NCI-H526 treated with DMSO at 0.1 percent for 48 hours (cell line): Measurements from ENCODE around the gene TXNRD2.
A peak's percentile ranks its signal among the peaks of the same experiment; 100 is the strongest.

ENCODE experiments used
- DNase-seq: peaks from one replicate; lab custom pipeline; 2025; lab: John Stamatoyannopoulos, UW

TXNRD2 gene

DNA sequence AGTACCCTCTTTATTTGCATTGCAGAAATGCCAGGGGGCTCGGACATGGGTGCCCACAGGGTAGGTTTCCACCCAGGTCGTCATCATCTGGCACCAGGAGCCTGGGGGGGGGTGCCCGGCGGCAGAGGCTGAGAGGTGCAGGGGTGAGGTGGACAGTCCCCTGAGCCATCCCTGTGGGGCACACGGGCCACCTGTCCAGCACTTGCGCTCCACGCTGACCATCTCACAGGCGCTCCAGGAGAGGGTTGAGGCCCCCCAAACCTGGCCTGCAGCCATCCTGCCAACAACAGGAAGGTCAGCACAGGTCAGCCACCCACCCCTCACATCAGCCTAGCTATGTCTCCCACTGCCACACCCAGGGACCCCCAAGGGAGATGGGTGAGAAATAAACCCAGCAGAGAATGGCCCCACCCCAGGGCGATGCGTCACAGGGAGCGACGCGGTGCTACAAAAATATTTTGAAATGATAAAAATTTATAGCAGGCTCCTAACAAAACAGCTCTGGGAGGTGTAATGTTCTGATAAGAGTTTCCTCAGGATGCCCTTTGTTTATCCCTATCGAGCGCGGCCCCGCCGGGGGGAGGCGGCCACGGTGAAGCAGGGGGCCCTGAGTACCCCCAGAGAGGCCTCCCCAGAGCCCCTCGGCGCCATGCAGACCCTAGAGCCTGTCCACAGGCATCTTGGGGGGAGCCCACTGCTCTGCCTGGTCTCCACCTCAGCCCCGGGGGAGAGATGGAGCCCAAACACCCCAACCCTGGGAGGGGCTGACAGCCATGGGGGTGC lies 65.9 kb downstream of the TXNRD2 start:
- DNase-seq: no peak

DNA sequence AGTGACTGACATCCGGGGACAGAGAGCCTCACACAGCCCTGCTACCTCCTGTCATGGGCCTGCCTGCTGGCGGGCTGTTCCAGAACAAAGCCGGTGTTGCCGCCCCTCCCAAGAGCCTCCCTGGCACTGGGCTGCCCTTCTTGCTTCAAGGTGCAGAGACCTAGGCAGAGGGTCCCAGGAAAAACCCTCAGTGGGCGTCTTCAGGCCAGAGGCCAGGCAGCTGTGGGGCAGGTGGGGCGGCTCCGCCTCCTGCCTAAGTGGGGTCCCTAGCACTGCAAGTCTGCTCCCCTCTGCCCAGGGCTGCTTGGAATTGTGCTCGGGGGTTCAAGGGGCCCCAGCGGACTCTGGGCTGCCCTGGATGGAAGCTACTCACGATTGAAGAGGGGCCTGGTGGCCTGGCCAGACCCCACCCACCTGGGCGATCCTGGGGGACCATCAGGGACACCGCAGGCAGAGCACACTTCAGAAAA lies 66.5 kb downstream of the TXNRD2 start:
- DNase-seq: no peak

DNA sequence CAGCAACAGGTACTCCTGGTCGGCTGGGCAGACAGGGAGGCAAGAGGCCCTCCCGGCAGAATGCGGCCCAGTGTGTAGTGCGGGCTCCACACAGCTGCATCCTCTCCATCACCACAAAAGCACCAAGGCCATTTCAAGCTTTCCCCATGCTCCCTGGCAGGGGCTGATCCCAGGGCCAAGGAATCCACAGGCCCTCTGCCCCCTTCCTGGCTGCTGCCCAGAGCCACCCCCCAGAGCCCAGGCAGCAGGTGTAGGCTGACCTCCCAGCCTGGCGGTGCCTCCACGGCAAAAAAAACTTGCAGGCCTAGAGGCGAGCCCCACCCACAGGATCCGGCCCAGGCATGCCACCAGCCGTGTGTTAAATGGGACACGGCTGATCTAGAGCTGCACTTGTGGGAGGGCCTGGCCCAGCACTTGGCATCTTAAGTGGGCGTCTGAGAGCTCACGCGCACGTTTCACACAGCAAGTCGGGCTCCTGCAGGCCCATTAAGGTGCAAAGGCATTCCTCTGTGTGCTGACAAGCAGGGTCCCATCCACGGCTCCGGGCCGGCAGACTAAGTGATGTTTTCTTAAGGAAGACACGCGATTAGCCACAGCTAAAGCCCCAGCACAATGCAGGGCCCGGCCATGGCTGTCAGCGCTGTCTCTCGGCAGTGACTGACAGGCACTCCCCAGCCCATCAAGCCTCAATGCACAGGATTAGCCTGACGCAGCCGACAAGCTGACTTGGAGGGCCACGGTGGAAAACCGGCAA lies 67.1 kb downstream of the TXNRD2 start:
- no peak for DNase-seq

DNA sequence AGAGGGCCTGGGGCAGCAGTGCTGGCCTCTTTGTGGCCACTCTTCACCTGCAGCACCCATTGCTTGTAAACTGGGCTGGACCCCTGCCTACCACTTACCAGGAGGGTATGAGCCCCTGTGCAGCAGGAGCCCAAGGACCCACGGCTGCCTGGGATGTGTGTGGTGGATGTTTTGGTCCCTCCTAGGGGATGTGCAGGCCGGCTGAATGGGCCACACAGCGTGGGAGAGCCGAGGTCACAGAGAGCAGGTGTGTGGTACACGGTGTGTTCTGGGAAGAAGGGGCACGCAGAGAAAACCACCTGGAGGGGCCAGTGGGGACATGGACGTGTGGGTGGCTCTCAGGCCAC lies 67.7 kb downstream of the TXNRD2 start:
- DNase-seq: no peak

DNA sequence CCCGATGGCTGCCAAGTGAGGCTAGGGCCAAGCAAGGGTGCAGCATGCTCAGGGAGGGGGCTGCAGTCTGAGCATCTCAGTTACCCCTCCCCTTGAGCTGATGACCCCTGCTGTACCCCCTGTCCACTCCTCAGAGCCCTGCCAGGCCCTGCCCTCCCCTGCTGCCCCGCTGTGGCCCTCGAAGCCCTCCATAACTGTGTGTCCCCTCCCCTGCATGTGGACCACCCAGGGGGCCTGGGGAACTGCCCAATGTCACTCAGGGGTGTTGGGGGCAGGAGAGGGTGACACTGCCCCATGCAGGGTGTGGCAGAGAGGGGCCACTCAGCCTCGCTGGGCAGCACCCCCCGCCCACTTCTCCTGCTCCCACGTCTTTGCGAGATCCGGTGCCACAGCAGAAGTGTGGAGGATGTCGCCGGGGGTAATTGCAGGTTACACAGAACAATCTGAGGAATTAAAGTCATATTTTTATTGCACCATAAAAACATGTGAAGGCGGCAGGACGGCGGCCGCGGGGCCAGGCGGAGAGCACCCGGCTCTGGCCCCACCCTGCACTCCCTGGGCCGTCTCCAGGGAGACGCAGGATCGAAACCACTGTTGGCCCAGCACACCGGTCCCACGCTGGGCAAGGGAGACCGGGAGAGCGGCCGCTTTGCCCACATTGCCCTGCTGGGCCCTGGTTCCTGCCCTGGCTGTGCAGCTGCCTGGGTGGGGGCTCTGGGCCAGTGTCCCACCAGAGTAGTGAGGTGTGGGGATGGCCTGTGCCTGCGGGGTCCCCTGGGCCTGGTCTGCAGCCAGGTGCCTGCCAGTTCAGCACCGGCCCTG lies 68.3 kb downstream of the TXNRD2 start:
- DNase-seq: no peak

DNA sequence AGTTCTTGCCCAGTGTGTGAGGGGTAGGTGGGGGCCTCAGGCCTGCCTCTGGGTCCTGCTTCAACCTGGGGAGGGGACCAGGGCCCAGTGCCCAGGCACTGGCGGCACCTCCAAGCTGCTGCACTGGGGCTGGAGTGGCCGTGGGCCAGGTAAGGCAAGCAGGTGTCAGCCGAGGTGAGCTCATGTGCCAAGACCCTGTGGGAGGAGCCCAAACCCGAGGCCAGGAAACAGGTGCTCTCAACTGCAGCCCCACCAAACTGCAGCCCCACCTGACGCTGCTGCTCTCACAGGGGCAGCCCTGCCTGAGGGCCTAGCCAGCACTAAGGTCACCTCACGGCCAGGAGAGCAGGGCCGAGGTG lies 68.9 kb downstream of the TXNRD2 start:
- no peak for DNase-seq

DNA sequence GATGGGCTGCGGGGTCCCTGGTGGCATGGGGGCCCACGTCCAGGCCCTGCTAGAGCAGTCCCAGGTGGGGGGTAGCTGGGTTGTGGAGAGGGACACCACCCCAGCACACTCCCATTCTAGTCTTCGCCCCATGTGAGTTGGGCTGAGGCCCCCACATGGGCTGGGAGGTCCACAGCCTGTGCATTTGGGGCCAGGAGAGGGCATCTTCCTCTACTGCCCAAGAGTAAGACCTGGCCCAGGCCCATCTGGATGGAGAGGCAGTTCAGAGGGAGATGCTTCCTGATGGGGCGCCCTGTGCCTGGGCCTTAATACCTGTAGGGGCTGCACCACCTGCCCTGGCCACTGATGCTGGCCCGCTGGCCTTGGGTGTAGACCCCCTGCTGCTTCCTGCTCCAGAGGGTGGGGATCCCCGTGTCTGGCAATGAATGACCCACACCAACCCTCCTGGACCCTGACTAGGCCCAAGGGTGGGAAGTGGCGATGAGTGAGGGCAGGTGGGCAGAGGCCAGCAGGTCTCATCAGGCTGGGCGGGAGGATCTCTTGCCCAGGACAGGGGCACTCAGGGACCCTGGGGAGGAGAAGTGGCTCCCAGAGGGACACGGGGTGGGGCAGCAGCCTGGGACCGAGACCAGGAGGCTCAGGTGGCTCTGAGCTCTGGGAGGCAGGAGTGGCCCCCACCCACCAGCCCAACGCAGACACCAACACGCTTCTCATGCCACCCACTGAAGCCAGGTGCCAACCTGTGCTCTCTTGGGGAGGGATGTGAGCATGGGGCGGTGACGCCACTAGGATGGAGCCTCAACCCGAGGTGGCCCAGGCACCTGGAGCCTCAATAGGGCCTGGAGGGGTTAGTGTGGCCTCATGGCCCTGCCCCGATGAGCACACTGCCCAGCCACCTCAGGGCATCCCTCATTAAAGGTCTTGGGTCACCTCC lies 69.5 kb downstream of the TXNRD2 start:
- no peak for DNase-seq

DNA sequence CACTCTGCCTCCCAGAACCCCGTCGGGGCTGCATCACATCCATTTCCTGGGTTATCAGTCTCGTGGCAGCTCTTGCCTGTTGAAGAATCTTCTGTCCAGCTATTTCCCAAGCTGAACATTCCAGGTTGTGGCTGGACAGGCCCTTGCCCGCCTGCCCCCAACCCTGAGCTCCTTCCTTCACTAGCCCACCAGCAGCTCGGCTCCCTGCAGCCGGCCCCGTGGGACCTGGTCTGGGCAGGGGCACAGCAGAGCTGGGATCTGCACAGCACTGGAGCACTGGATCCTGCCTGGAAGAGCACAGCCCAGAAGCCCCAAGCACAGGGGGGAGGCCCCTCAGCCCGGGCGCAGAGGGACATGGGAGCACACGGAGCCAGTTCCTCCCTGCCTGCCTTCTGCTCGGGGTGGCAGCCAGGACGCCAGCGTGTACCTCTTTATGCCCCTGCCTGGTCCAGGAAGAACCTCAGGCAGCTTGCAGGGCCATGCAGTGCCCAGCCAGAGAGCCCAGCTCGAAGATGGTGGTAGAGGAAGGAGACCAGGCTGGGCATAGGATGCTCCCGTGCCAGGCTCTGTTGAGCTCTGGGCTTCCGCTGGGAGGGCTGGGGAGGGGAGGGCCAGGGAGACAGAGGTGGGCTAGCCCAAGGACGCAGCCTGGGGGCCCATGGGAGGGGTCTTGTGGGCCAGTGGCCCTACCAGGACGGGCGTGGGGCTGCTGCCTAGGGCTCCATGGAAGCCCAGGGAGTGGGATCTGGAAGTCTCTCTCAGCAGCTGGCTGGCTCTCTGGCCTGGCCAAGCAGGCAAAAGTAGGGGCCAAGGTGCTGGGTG lies 70.4 kb downstream of the TXNRD2 start:
- DNase-seq: no peak

DNA sequence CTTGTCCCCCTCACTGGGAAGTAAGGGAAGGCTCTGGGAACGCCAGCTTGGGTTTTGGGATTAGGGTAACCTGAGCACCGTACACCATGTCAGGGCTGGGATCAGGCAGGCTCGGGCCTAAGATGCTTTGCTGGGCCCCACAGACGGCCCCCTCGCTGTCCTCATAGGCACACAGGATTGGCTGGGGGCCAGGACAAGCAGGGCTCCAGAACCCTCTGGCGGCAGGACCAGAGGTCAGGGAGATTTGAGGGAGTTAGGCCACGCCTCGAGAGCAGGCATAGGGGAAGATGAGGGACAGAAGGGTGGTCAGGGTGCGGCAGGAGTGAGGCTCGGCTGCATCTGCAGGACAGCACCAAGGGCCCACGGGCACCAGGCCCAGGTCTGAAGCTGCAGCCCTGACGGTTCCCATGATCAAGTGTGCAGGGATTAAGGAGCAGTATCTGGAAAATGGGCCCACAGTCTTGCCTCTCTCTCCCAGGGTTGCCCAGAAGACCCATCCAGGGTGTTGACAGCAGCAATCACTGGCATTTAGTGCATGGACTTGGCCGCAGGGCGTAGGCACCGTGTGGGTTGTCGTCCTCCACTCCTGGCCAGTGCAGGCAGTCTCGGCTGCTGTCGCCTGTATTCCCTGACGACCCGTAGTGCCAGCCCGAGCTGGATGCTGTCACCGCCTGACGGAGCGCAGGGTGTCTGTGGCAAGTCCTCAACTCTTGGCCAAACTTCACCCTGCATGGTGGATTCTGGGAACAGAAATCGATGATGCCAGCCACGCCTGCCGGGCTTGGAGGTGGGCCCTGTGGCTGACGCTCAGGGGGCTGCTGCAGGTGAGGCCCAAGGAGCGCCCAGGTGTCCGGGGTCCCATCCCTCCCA lies 71.2 kb downstream of the TXNRD2 start:
- DNase-seq: no peak

DNA sequence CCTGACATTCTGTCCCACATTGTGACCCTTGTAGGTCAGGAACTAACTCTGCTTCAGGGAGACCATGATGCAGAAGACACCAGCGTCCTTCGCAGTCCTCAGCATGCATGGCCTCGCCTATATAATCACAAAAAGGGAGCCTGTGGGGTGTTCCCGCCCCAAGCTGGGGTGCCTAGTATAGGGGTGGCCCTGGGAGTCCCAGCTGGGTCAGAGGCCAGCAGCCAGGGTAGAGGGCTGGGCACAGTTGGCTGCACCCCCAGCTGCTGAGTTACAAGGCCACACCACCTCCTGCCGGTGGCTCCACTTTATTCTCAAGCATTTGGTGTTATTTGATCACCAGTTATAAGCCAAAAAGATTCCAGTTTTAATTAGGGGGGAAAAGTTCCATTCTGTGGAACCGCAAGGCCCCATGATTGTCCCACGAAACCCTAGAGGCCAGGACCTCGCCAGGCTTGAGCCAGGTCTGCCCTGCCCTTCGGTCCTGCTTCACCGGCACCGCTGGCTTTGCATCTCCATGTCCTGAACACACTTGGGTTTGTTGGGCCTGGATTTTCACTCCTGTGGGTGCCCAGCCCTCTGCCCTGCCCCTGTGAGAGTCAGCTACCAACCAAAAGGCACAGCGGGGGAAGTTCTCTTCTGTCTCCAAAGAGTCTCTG lies 72.0 kb downstream of the TXNRD2 start:
- no peak for DNase-seq

DNA sequence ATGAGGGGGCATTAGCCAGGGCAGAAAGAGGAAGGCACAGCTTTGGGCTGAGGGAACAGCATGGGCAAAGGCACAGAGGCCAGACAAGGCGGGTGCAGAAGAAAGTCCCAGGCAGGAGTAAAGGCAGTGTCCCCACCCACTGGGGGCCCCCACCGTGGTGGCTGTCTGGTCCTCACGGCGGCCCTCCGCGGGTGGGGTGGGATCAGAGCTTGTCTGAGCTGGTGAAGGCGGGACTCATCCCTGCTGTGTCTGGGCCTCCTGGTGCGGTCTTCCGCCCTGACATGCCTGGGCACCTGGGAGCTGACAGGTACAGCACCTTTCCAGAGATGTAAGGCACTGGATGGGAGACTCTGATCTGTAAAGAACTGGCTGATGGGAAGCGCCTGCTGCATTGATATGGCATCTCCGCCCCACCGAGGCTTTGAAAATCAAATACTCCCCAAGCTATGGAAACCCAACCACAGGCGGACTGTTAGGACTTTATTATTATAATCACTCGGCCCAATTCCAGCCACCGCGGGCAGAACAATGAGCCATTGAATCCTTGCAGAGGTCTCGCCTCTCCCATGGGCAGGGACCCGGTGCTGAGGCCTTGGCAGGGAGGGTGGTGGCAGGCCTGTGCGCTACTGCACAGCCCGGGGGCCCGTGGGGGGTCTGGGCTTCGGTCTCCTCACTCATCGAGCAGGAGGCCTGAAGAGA lies 72.7 kb downstream of the TXNRD2 start:
- DNase-seq: peak; percentile 42

DNA sequence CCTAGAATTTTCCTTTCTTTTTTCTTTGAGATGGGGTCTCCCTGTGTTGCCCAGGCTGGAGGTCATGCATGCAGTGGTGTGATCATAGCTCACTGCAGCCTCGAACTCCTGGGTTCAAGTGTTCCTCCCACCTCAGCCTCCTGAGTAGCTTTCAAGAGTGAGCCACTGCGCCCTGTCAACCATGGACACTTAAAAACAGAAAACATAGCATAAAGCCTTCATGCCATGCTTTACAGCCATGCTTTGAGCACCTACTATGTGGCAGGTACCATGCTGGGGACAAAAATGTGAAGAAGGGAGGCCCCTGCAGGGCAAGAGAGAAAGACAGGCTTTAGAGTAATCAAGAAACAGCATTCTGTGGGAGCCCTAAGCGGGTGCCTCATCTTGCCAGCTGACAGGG lies 73.3 kb downstream of the TXNRD2 start:
- DNase-seq: no peak

DNA sequence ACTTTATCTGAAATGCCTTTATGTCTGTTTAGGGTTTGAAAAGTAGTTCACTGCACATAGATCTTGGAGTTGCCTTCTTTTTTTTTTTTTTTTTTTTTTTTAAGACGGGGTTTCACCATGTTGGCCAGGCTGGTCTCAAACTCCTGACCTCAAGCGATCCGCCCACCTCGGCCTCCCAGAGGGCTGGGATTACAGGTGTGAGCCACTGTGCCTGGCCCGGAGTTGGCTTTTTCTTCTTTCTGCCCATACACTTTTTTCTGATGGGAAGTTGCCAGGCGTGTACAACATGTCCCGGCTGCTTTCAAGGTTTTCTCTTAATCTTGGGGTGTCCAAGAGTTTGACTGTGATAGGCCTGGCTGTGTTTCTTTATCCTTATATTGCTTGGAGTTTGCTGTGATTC lies 74.0 kb downstream of the TXNRD2 start:
- no peak for DNase-seq

DNA sequence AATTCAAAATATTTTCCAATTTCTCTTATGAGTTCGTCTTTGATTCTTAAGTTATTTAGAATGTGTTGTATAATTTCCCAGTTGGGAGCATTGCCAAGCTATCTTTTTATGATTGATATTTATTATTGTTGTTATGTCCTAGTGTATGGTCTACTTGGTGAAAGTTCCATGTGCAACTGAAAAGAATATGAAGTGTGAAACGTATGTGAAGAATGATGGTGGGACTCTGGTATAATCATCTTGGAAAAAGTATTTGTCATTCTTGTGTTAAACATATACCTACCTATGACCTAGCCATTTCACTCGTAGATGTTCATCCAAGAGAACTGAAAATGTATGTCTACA lies 75.0 kb downstream of the TXNRD2 start:
- DNase-seq: no peak

DNA sequence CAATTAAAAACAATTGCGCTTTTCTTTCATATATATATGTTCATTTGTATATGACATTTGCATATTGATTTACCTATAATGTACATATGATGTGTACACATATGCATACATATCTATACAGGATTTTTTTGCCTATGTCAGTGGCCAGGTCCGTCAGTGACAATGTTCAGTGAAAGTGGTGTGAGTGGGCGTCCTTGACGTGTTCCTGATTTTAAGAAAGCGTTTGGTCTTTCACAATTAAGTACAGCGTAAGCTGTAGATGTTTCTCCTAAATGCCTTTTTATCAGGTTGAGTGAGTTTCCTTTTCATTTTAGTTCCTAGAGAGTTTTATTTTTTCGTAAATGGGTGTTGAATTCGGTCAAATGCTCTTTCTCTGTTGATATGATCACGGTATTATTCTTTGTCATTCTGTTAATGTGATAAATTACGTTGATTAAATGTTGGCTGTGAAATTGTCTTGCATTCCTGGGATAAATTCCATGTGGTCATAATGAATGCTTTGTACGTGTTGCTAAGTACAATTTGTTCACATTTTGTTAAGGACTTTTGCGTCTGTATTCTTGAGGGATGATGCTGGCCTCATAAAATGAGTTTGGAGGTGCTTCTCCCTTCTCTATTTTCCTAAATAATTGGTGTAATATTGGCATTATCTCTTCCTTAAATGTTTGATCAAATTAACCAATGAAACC lies 76.3 kb downstream of the TXNRD2 start:
- no peak for DNase-seq

DNA sequence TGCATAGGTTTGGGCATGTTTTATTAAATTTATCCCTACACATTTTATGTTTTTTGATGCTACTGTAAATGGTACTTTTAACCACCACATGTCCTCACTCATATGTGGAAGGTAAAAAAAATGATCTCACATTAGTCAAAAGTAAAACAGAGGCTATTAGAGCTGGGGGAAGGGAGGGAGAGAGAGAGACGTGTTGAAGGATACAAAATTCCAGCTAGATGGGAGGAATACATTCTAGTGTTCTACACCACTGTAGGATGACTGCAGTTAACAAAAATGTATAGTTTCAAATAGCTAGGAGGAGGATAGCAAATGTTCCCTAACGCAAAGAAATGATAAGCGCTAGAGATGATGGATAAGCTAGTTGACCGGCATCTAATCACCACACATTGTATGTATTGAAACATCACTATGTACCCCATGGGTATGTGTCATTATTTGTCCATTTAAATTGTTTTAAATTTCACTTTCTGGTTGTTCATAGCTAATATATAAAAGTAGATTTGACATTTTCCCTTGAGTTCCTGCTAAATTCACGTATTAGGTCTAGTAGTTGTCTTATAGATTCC lies 77.0 kb downstream of the TXNRD2 start:
- no peak for DNase-seq

DNA sequence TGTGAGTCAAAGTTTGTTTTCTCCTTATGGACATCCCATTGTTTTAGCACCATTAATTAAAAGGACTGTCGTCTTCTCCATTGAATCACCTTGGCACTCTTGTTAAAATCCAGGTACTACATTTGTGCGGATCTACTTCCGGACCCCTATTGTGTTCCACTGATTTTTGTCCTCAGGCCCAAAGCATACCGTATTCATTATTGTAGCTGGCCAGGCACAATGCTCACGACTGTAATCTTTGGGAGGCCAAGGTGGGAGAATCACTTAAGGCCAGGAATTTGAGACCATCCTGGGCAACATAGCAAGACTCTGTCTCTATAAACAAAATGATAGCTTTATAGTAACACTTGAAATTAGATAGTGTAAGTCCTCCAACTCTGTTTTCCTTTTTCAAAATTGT lies 78.0 kb downstream of the TXNRD2 start:
- no peak for DNase-seq
